Neural cell (in vitro differentiated cells): ENCODE results near the gene TAPBPL. TPM values are rescaled to one million over a fixed set of nuclear protein-coding genes. Genes with fewer than 3 reads are reported as not detected.

ENCODE experiments used
- H2AFZ ChIP-seq: fragments of 200-600, 300-800 bp; sonication (generic), shearing (Covaris generic); 2 replicates; pipeline ENCODE4 v1.6.0; 2014; ENCODE audit warnings: low read depth, mild to moderate bottlenecking, antibody characterized with exemption, low read length, moderate library complexity
- H3F3A ChIP-seq: fragments of 200-600 bp; shearing (Covaris generic); 2 replicates; pipeline ENCODE4 v1.6.1; 2016; ENCODE audit warnings: mild to moderate bottlenecking, moderate library complexity, mixed read lengths, antibody characterized with exemption, low read length; ENCODE audit not compliant: insufficient read depth, poor library complexity, severe bottlenecking
- H3K27ac ChIP-seq: fragments of 200-600, 300-800 bp; sonication (generic), shearing (Covaris generic); 2 replicates; pipeline ENCODE4 v1.5.1; 2014; ENCODE audit warnings: mild to moderate bottlenecking, low read length, moderate library complexity
- H3K27me3 ChIP-seq: fragments of 300-800, 200-600 bp; sonication (generic), shearing (Covaris generic); 2 replicates; pipeline ENCODE4 v1.6.0; 2014; ENCODE audit warnings: mild to moderate bottlenecking, low read depth, low read length, moderate library complexity; ENCODE audit not compliant: insufficient read depth
- H3K36me3 ChIP-seq: fragments of 300-800, 200-600 bp; sonication (generic), shearing (Covaris generic); 2 replicates; pipeline ENCODE4 v1.5.1; 2014; ENCODE audit warnings: mild to moderate bottlenecking, antibody characterized with exemption, low read length, moderate library complexity; ENCODE audit not compliant: insufficient read depth
- H3K4me2 ChIP-seq: fragments of 300-800, 200-600 bp; sonication (generic), shearing (Covaris generic); 2 replicates; pipeline ENCODE4 v1.6.0; 2014; ENCODE audit warnings: mild to moderate bottlenecking, low read length
- H3K4me3 ChIP-seq: fragments of 300-800, 200-600 bp; sonication (generic), shearing (Covaris generic); 2 replicates; pipeline ENCODE4 v1.5.1; 2014; ENCODE audit warnings: mild to moderate bottlenecking, low read length, moderate library complexity
- H3K79me2 ChIP-seq: fragments of 200-600 bp; shearing (Covaris generic); replicated peaks from 2 replicates; pipeline ENCODE4 v1.6.0; 2014; ENCODE audit warnings: mild to moderate bottlenecking, low read length, moderate library complexity; ENCODE audit not compliant: insufficient read depth
- H3K9ac ChIP-seq: fragments of 300-800, 200-600 bp; sonication (generic), shearing (Covaris generic); 2 replicates; pipeline ENCODE4 v1.6.1; 2016; ENCODE audit warnings: mild to moderate bottlenecking, low read length, mixed read lengths
- H3K9me2 ChIP-seq: fragments of 200-600 bp; shearing (Covaris generic); 2 replicates; pipeline ENCODE4 v1.6.1; 2016; ENCODE audit warnings: mild to moderate bottlenecking, low read length, mixed read lengths; ENCODE audit not compliant: insufficient read depth
- H3K9me3 ChIP-seq: fragments of 200-600, 300-800 bp; sonication (generic), shearing (Covaris generic); 2 replicates; pipeline ENCODE4 v1.6.1; 2016; ENCODE audit warnings: mild to moderate bottlenecking, mixed run types, low read length, moderate library complexity, mixed read lengths
- H4K20me1 ChIP-seq: fragments of 200-600 bp; shearing (Covaris generic); 2 replicates; pipeline ENCODE4 v1.6.1; 2016; ENCODE audit warnings: mild to moderate bottlenecking, mixed run types; ENCODE audit not compliant: insufficient read depth
- CTCF ChIP-seq: fragments of 450-650 bp; IDR thresholded peaks from 2 replicates; pipeline ENCODE4 v1.5.1; 2014; ENCODE audit warnings: antibody characterized with exemption, mild to moderate bottlenecking, moderate library complexity; ENCODE audit not compliant: poor library complexity, severe bottlenecking
- EP300 ChIP-seq: fragments of 450-650 bp; conservative IDR thresholded peaks from 2 replicates; pipeline ENCODE4 v1.6.1; 2014; ENCODE audit warnings: antibody characterized with exemption, mild to moderate bottlenecking, moderate library complexity; ENCODE audit not compliant: poor library complexity, severe bottlenecking
- EZH2 ChIP-seq: fragments of 200-600, 300-800 bp; shearing (Covaris generic), sonication (generic); IDR thresholded peaks from 2 replicates; pipeline ENCODE4 v1.6.1; 2014; ENCODE audit warnings: antibody characterized with exemption, low read length, borderline replicate concordance, mild to moderate bottlenecking; ENCODE audit not compliant: insufficient read depth, poor library complexity, severe bottlenecking
- MXI1 ChIP-seq: fragments of 450-650 bp; conservative IDR thresholded peaks from 2 replicates; pipeline ENCODE4 v1.6.1; 2014; ENCODE audit warnings: antibody characterized with exemption, mild to moderate bottlenecking; ENCODE audit not compliant: poor library complexity, severe bottlenecking
- POLR2AphosphoS5 ChIP-seq: IDR thresholded peaks from 2 replicates; pipeline ENCODE4 v1.6.1; 2012
- RAD21 ChIP-seq: fragments of 450-650 bp; conservative IDR thresholded peaks from 2 replicates; pipeline ENCODE4 v1.6.1; 2014; ENCODE audit warnings: antibody characterized with exemption, mild to moderate bottlenecking, moderate library complexity
- REST ChIP-seq: IDR thresholded peaks from 2 replicates; pipeline ENCODE4 v1.6.1; 2012; ENCODE audit warnings: borderline replicate concordance
- SMC3 ChIP-seq: fragments of 450-650 bp; conservative IDR thresholded peaks from 2 replicates; pipeline ENCODE4 v1.6.1; 2014; ENCODE audit warnings: antibody characterized with exemption, mild to moderate bottlenecking, moderate library complexity; ENCODE audit not compliant: poor library complexity
- TAF1 ChIP-seq: IDR thresholded peaks from 2 replicates; pipeline ENCODE4 v1.6.1; 2012; ENCODE audit warnings: low read depth
- polyA plus RNA-seq: library from polyadenylated mRNA; depleted of rRNA; stranded (reverse); fragments of >200 nt; gene quantifications from 2 replicates; pipeline ENCODE4 v1.2.3, GENCODE V29; 2014

The TAPBPL gene
- polyA plus RNA-seq, 1 donor from 2014 or later, result not detected

DNA sequence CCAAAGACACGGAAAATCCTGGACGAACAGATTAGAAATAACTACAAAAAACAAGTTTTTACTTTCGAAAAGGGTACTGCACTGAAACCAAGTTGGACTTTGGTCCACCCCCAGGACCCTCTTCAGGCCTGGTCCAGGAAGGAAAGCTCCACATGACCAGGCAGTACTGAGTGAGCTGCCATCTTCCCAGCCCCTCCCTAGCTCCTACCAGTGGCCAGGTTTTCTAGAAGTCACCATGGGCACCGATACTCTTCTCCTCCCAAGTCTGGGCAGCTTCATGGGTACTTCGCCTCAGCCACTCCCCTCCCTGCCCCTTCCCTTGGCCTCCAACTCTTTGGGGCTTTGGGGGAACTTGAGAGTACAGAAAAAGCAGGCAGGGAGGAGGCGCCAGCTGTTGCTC lies 12.0 kb downstream of the TAPBPL start:
- Histone ChIP-seq H2AFZ (no peak overlapping the region), H3K9me3 (no peaks in the 10 kb centered on the region), H3K27ac (no peak overlapping the region), H3K4me3 (no peak overlapping the region), H4K20me1 (no peaks in the 10 kb centered on the region), H3K9me2 (no peaks in the 10 kb centered on the region), H3K79me2 (no peaks in the 10 kb centered on the region), H3K36me3 (no peaks in the 10 kb centered on the region), H3F3A (no peaks in the 10 kb centered on the region), H3K9ac (no peak overlapping the region), H3K4me2 (no peak overlapping the region), H3K27me3 (no peaks in the 10 kb centered on the region)
- TF ChIP-seq TAF1 (no peak), EZH2 (no peak), SMC3 (no peak), REST (no peak), POLR2AphosphoS5 (no peak), CTCF (no peak), RAD21 (no peak), MXI1 (no peak), EP300 (no peak)

GRCh38 chr12:6464531-6464930 lies 12.7 kb downstream of the TAPBPL start:
- H3K4me2 ChIP-seq, result no peak overlapping the region
- TF ChIP-seq CTCF (no peak), RAD21 (no peak), POLR2AphosphoS5 (no peak), EZH2 (no peak), MXI1 (no peak), REST (no peak), EP300 (no peak), TAF1 (no peak), SMC3 (no peak)
- H3K36me3 ChIP-seq, result no peaks in the 10 kb centered on the region
- no peaks in the 10 kb centered on the region for H3F3A ChIP-seq
- no peaks in the 10 kb centered on the region for H3K27me3 ChIP-seq
- H4K20me1 ChIP-seq, result no peaks in the 10 kb centered on the region
- H3K79me2 ChIP-seq, result no peaks in the 10 kb centered on the region
- no peak overlapping the region for H3K9ac ChIP-seq
- H2AFZ ChIP-seq, result no peak overlapping the region
- no peaks in the 10 kb centered on the region for H3K9me3 ChIP-seq
- H3K27ac ChIP-seq, result no peak overlapping the region
- no peaks in the 10 kb centered on the region for H3K9me2 ChIP-seq
- no peak overlapping the region for H3K4me3 ChIP-seq
